PC-9 (cell line): ENCODE data around the gene DUSP23. TPM values are rescaled to one million over a fixed set of nuclear protein-coding genes. Genes with fewer than 3 reads are reported as not detected.

Experiments
- BruUV-seq: library from RNA; stranded (reverse); fragments of 400-500 nt; replicated peaks from 2 replicates; lab custom pipeline; 2021; lab: Mats Ljungman, UMichigan
- CTCF ChIA-PET: fragments of 300-600 bp; sonication (Branson Sonifier 250); formaldehyde crosslinking; loops from one replicate; lab custom pipeline; 2022; ENCODE audit warnings: antibody characterized with exemption; lab: Charles Lee
- POLR2A ChIA-PET: fragments of 300-600 bp; sonication (Branson Sonifier 250); formaldehyde crosslinking; loops from one replicate; lab custom pipeline; 2022; ENCODE audit warnings: antibody characterized with exemption; ENCODE audit not compliant: unreplicated experiment; lab: Charles Lee
- DNase-seq, 2 experiments: peaks; one replicate each; pipeline versions ENCODE4 v3.0.0 to v3.0.0-alpha.2; 2015 to 2022; ENCODE audit warnings: mixed read lengths in 1 of 2
- H2AFZ ChIP-seq: fragments of 200-600 bp; sonication (generic); 2 replicates; pipeline ENCODE4 v1.8.1; 2017; ENCODE audit warnings: antibody characterized with exemption
- H3F3A ChIP-seq: fragments of 200-600 bp; sonication (generic); 2 replicates; pipeline ENCODE4 v1.8.1; 2017; ENCODE audit warnings: antibody characterized with exemption, mild to moderate bottlenecking, low read depth; ENCODE audit not compliant: insufficient read depth
- H3K27ac ChIP-seq: fragments of 200-600 bp; sonication (generic); 2 replicates; pipeline ENCODE4 v1.6.1; 2016; ENCODE audit warnings: mixed run types
- H3K27me3 ChIP-seq: fragments of 200-600 bp; sonication (generic); 2 replicates; pipeline ENCODE4 v1.6.1; 2016; ENCODE audit warnings: low read depth, mixed run types; ENCODE audit not compliant: insufficient read depth
- H3K36me3 ChIP-seq: fragments of 200-600 bp; sonication (generic); 2 replicates; pipeline ENCODE4 v1.6.1; 2016; ENCODE audit warnings: low read depth, mixed run types
- H3K4me1 ChIP-seq: fragments of 200-600 bp; sonication (generic); replicated peaks from 2 replicates; pipeline ENCODE4 v1.6.1; 2016; ENCODE audit warnings: mixed run types; ENCODE audit not compliant: insufficient read depth
- H3K4me2 ChIP-seq: fragments of 200-600 bp; sonication (generic); 2 replicates; pipeline ENCODE4 v1.6.1; 2017; ENCODE audit warnings: mixed run types
- H3K4me3 ChIP-seq: fragments of 200-600 bp; sonication (generic); 2 replicates; pipeline ENCODE4 v1.6.1; 2016; ENCODE audit warnings: mixed run types
- H3K79me2 ChIP-seq: fragments of 200-600 bp; sonication (generic); 2 replicates; pipeline ENCODE4 v1.6.1; 2017; ENCODE audit warnings: low read depth, mixed run types
- H3K9me2 ChIP-seq: fragments of 200-600 bp; sonication (generic); 2 replicates; pipeline ENCODE4 v1.8.1; 2017; ENCODE audit warnings: mild to moderate bottlenecking; ENCODE audit not compliant: insufficient read depth
- H3K9me3 ChIP-seq: fragments of 200-600 bp; sonication (generic); 2 replicates; pipeline ENCODE4 v1.8.1; 2016; ENCODE audit warnings: low read depth; ENCODE audit not compliant: insufficient read depth
- H4K20me1 ChIP-seq: fragments of 200-600 bp; sonication (generic); 2 replicates; pipeline ENCODE4 v1.8.1; 2017; ENCODE audit not compliant: insufficient read depth
- CTCF ChIP-seq: fragments of 200-600 bp; sonication (generic); conservative IDR thresholded peaks from 2 replicates; pipeline ENCODE4 v1.6.1; 2017; ENCODE audit warnings: mixed run types, antibody characterized with exemption, mild to moderate bottlenecking, moderate library complexity
- EZH2 ChIP-seq: fragments of 200-600 bp; sonication (generic); IDR thresholded peaks from 2 replicates; pipeline ENCODE4 v1.8.0; 2017; ENCODE audit warnings: antibody characterized with exemption, low read depth
- intact Hi-C: fragments of 100-400 bp; cut with micrococcal nuclease; formaldehyde crosslinking; loops from one replicate; pipeline ENCODE4 v1.10.0; 2022; ENCODE audit not compliant: unreplicated experiment
- total RNA-seq: library from RNA; stranded (reverse); gene quantifications from 2 replicates; pipeline ENCODE4 v1.2.3, GENCODE V29; 2021

The DUSP23 gene
- total RNA-seq, 1 experiment from 2014 or later = 33.1 TPM

GRCh38 chr1:159795534-159795933 lies 14.8 kb downstream of the DUSP23 start:
- Histone ChIP-seq H3K4me1 (no peaks in the 10 kb centered on the region), H3K4me2 (no peak overlapping the region), H3K36me3 (no peaks in the 10 kb centered on the region), H2AFZ (no peak overlapping the region), H3F3A (no peaks in the 10 kb centered on the region), H3K27ac (no peak overlapping the region), H3K4me3 (no peak overlapping the region), H4K20me1 (no peaks in the 10 kb centered on the region), H3K9me2 (no peaks in the 10 kb centered on the region), H3K9me3 (no peaks in the 10 kb centered on the region), H3K27me3 (peaks cover 24% of the 10 kb centered on the region), H3K79me2 (no peaks in the 10 kb centered on the region)
- intact Hi-C loops = loop anchor here (10.0 kb wide), 1 partner anchor 579 kb away; no protein-coding TSS in a partner anchor
- CTCF ChIA-PET = no interaction called here
- POLR2A ChIA-PET = no interaction called here
- no peak for TF ChIP-seq EZH2
- no peak for TF ChIP-seq CTCF
- no TSS peak for BruUV-seq
- DNase-seq = no peak

- H3K4me3 ChIP-seq = no peak overlapping the region
- H3K4me2 ChIP-seq = no peak overlapping the region
- H3K27ac ChIP-seq = no peak overlapping the region
- H3K4me1 ChIP-seq = no peaks in the 10 kb centered on the region
- no peaks in the 10 kb centered on the region for H3K9me2 ChIP-seq
- H3F3A ChIP-seq = no peaks in the 10 kb centered on the region
- BruUV-seq = no TSS peak
- no peaks in the 10 kb centered on the region for H4K20me1 ChIP-seq
- TF ChIP-seq CTCF = peak; percentile 74
- TF ChIP-seq EZH2 = no peak
- ChIA-PET CTCF (interaction anchor here (0.7 to 2.4 kb wide), 7 partner anchors 17 to 209 kb away, joined by 3 to 46 read pairs (median 4); partner anchors contain the start of gene DUSP23), POLR2A (no interaction called here)
- peaks cover 19% of the 10 kb centered on the region for H3K27me3 ChIP-seq
- no peaks in the 10 kb centered on the region for H3K36me3 ChIP-seq
- peak; percentile 61 to 70 for DNase-seq
- no peaks in the 10 kb centered on the region for H3K9me3 ChIP-seq
- no peaks in the 10 kb centered on the region for H3K79me2 ChIP-seq
- intact Hi-C loops = loop anchor here (1.0 to 10.0 kb wide), 6 partner anchors 19 to 638 kb away; partner anchors contain the start of gene DUSP23
- no peak overlapping the region for H2AFZ ChIP-seq
Observed at GRCh38 chr1:159798893-159799292, 18.1 kb downstream of the DUSP23 start.

GRCh38 chr1:159799446-159799985 lies 18.8 kb downstream of the DUSP23 start:
- TF ChIP-seq CTCF = no peak
- no peak for TF ChIP-seq EZH2
- Histone ChIP-seq H2AFZ (no peak overlapping the region), H3K36me3 (no peaks in the 10 kb centered on the region), H3K27me3 (peaks cover 19% of the 10 kb centered on the region), H3K79me2 (no peaks in the 10 kb centered on the region), H3K9me2 (no peaks in the 10 kb centered on the region), H3F3A (no peaks in the 10 kb centered on the region), H3K4me1 (no peaks in the 10 kb centered on the region), H3K9me3 (no peaks in the 10 kb centered on the region), H3K27ac (no peak overlapping the region), H3K4me2 (no peak overlapping the region), H4K20me1 (no peaks in the 10 kb centered on the region), H3K4me3 (no peak overlapping the region)
- CTCF ChIA-PET = interaction anchor here (0.7 to 2.4 kb wide), 7 partner anchors 18 to 208 kb away, joined by 3 to 46 read pairs (median 4); partner anchors contain the start of gene DUSP23
- POLR2A ChIA-PET = interaction anchor here (0.6 kb wide), 1 partner anchor 125 kb away, joined by 5 read pairs; no protein-coding TSS in a partner anchor
- no TSS peak for BruUV-seq
- no peak for DNase-seq
- intact Hi-C loops = loop anchor here (1.0 to 10.0 kb wide), 6 partner anchors 19 to 639 kb away; partner anchors contain the start of gene DUSP23
